ENCODE measurements around the gene RASIP1.

The RASIP1 gene

GRCh38 chr19:48674216-48674809, 66.1 kb downstream of the RASIP1 start:
- DNase-seq (ENCODE audit: low read depth, low spot score), result no peak

- no peak for DNase-seq (ENCODE audit: low read depth, low spot score)
These were observed 66.8 kb downstream of the RASIP1 start for GRCh38 chr19:48673436-48674100.

GRCh38 chr19:48672994-48673393, 67.4 kb downstream of the RASIP1 start, which contains the start of gene NTN5:
TSS of gene NTN5 (minus strand) at chr19:48673017. CDS start at chr19:48670986, 2,031 bp downstream.
- no peak for DNase-seq (ENCODE audit: low read depth, low spot score)

- DNase-seq (ENCODE audit: low read depth, low spot score), result no peak
These were observed 68.9 kb downstream of the RASIP1 start for GRCh38 chr19:48671446-48671995.

DNA sequence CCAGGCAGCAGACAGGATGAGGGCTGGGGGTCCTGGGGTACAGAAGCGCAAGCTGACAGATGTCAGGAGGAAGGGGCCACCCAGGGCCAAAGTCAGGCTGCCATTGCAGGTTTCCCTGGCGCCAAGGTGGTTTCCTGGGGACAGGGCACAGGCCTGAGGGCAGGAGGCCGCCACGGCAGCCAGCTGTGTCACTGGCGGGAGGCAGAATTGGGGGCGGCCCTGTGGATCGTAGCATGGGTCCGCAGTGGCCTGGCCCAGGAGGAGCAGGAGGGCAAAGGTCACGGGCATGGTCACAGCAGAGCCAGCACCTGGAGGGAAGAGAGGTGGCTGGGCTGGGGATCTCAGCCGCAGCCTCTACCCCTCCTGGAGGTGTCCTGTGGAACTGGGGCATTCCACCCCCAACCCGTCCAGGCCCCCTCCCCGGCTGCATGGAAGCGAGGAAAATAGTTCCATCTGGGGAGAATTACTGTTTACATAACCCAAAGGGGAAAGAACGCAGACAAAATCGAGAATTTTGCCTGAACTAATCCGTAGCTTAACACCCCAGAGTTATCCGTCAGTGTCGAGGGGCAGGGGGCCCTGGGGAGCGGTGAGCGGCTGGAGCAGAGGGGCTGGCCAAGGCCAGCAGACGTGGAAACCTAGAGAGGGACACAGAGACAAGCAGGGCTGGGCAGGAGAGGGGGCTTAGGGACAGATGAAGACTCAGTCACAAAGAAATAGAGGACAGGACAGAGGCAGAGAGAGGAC, 69.5 kb downstream of the RASIP1 start:
- DNase-seq (ENCODE audit: low read depth, low spot score), result no peak
